Measurements from ENCODE around the gene LSM14B.
A peak's percentile ranks its signal among the peaks of the same experiment; 100 is the strongest.

Gene LSM14B

DNA sequence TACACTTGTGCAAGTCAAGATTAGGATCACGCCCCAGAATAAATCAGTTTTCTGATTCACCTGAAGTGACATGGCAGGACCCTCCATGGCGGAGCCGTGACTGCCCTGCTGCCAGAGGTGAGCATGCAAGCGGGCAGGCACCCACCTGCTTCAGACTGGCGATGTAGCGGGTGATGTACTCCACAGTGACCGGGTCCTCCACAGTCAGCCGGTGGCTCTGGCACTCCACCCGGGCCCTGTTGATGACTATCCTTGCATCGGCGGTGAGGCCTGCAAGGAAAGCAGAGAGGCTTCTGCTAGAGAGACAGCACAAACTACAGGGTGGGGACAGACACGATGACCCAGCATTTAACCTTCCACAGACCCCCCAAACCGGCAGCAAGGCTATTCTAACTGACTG, 17.4 kb downstream of the LSM14B start:
- no peak for TF ChIP-seq EZH2 (IDR thresholded peaks at IDR 0.05; ENCODE audit: borderline replicate concordance, low read length)
- TF ChIP-seq, protein P1, sequence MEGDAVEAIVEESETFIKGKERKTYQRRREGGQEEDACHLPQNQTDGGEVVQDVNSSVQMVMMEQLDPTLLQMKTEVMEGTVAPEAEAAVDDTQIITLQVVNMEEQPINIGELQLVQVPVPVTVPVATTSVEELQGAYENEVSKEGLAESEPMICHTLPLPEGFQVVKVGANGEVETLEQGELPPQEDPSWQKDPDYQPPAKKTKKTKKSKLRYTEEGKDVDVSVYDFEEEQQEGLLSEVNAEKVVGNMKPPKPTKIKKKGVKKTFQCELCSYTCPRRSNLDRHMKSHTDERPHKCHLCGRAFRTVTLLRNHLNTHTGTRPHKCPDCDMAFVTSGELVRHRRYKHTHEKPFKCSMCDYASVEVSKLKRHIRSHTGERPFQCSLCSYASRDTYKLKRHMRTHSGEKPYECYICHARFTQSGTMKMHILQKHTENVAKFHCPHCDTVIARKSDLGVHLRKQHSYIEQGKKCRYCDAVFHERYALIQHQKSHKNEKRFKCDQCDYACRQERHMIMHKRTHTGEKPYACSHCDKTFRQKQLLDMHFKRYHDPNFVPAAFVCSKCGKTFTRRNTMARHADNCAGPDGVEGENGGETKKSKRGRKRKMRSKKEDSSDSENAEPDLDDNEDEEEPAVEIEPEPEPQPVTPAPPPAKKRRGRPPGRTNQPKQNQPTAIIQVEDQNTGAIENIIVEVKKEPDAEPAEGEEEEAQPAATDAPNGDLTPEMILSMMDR (IDR thresholded peaks at IDR 0.05; ENCODE audit: low read length): no peak
- Histone ChIP-seq H3K4me3 (ENCODE audit: low read depth, low read length, poor library complexity, severe bottlenecking) (no peak overlapping the region), H3K36me3 (ENCODE audit: insufficient read depth, low read length) (peaks cover 67% of the 10 kb centered on the region), H3K9me3 (ENCODE audit: low read length) (no peaks in the 10 kb centered on the region), H3F3A (ENCODE audit: insufficient read depth, low read length) (peaks cover 6% of the 10 kb centered on the region; the same call in 1 of the 2 replicates), H3K27me3 (ENCODE audit: insufficient read depth, low read length) (no peaks in the 10 kb centered on the region), H3K4me2 (ENCODE audit: low read length) (no peak overlapping the region), H3K4me1 (ENCODE audit: insufficient read depth, low read length, severe bottlenecking) (peaks cover 23% of the 10 kb centered on the region), H3K79me2 (ENCODE audit: insufficient read depth, low read length) (peaks cover 30% of the 10 kb centered on the region), H2AFZ (ENCODE audit: low read length) (no peak overlapping the region), H3K27ac (ENCODE audit: low read depth, low read length, poor library complexity, severe bottlenecking) (no peak overlapping the region), H4K20me1 (ENCODE audit: insufficient read depth, low read length) (no peaks in the 10 kb centered on the region), H3K9ac (ENCODE audit: low read length) (no peak overlapping the region), H3K9me2 (ENCODE audit: low read depth, low read length) (no peaks in the 10 kb centered on the region)

DNA sequence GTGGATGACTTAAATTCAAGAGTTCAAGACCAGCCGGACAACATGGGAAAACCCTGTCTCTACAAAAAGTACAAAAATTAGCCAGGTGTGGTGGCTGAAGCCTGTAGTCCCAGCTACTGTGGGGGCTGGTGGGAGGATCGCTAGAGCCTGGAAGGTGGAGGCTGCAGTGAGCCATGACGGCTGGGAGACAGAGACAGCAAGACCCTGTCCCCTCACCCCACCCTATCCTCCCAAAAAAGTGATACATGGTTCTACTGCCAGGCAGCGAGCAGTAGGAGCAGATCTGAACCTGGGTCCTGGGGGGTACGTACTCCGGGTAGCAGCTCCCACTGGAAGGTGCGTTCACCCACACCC, 18.7 kb downstream of the LSM14B start:
- H4K20me1 ChIP-seq (ENCODE audit: insufficient read depth, low read length): no peaks in the 10 kb centered on the region
- peak overlapping the region; percentile 29 for H3K27ac ChIP-seq (ENCODE audit: low read depth, low read length, poor library complexity, severe bottlenecking)
- H3F3A ChIP-seq (ENCODE audit: insufficient read depth, low read length): peaks cover 6% of the 10 kb centered on the region; the same call in 1 of the 2 replicates

DNA sequence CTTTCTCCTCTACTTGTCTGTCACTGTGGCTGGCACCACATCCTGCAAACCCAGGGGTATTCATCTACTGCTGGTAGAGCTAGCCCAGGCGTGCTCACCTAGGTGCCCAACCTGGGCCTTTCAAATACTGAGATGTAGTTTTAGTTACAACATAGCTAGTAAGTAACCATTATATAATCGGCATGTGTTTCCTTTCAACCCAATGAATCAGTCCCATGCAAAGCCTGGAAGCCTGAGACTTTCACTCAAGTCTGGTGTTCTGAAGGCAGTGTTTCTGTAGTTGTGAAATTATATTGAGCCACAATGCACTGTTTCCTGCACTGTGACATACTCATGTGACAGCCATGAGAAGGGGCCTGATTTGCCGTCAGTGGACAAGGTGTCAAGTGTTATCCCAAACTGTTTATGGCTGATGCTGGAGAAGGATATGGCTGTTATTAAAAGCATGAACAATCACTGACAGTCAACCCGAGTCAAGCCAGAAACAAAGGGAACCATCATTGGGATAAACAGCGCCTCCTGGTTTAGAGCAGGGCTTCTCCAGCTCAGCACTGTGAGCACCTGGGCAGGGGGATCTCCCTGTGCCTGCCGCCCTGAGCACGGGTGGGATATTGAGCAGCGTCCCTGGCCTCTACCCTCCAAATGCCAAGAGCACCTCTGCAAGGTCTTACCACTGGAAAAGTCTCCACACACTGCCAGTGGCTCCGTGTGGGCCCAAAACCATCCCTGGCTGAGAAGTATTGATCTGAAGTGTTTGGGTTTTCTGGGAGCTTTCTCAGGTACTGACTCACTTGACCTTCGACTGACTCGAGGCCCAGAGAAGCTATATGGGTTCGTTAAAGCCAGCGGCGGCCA, 19.3 kb downstream of the LSM14B start:
- Histone ChIP-seq H3K4me2 (ENCODE audit: low read length) (peak overlapping the region; percentile 89), H3K79me2 (ENCODE audit: insufficient read depth, low read length) (peaks cover 30% of the 10 kb centered on the region), H3K9me3 (ENCODE audit: low read length) (no peaks in the 10 kb centered on the region), H3K9me2 (ENCODE audit: low read depth, low read length) (no peaks in the 10 kb centered on the region), H3F3A (ENCODE audit: insufficient read depth, low read length) (no peaks in the 10 kb centered on the region), H2AFZ (ENCODE audit: low read length) (no peak overlapping the region), H3K36me3 (ENCODE audit: insufficient read depth, low read length) (peaks cover 51% of the 10 kb centered on the region), H3K9ac (ENCODE audit: low read length) (peak overlapping the region; percentile 79), H3K4me3 (ENCODE audit: low read depth, low read length, poor library complexity, severe bottlenecking) (peak overlapping the region; percentile 74), H3K4me1 (ENCODE audit: insufficient read depth, low read length, severe bottlenecking) (peaks cover 29% of the 10 kb centered on the region), H4K20me1 (ENCODE audit: insufficient read depth, low read length) (no peaks in the 10 kb centered on the region), H3K27me3 (ENCODE audit: insufficient read depth, low read length) (no peaks in the 10 kb centered on the region), H3K27ac (ENCODE audit: low read depth, low read length, poor library complexity, severe bottlenecking) (peak overlapping the region; percentile 41)
- TF ChIP-seq, protein P1 (IDR thresholded peaks at IDR 0.05; ENCODE audit: low read length): peak; percentile 47; the same call in 1 of the 2 replicates
- TF ChIP-seq EZH2 (IDR thresholded peaks at IDR 0.05; ENCODE audit: borderline replicate concordance, low read length): no peak

More for the DNA sequence above, 18.7 kb downstream of the LSM14B start:
- Histone ChIP-seq H3K9me2 (ENCODE audit: low read depth, low read length) (no peaks in the 10 kb centered on the region), H3K79me2 (ENCODE audit: insufficient read depth, low read length) (peaks cover 30% of the 10 kb centered on the region), H3K4me3 (ENCODE audit: low read depth, low read length, poor library complexity, severe bottlenecking) (peak overlapping the region; percentile 74), H3K9ac (ENCODE audit: low read length) (peak overlapping the region; percentile 79; the same call in 1 of the 2 replicates), H3K4me1 (ENCODE audit: insufficient read depth, low read length, severe bottlenecking) (peaks cover 29% of the 10 kb centered on the region), H2AFZ (ENCODE audit: low read length) (no peak overlapping the region), H3K36me3 (ENCODE audit: insufficient read depth, low read length) (peaks cover 57% of the 10 kb centered on the region), H3K4me2 (ENCODE audit: low read length) (peak overlapping the region; percentile 89), H3K27me3 (ENCODE audit: insufficient read depth, low read length) (no peaks in the 10 kb centered on the region), H3K9me3 (ENCODE audit: low read length) (no peaks in the 10 kb centered on the region)
- no peak for TF ChIP-seq EZH2 (IDR thresholded peaks at IDR 0.05; ENCODE audit: borderline replicate concordance, low read length)
- TF ChIP-seq, protein P1 (IDR thresholded peaks at IDR 0.05; ENCODE audit: low read length): no peak

Measured in OCI-LY1 (cell line).